H1 (cell line): ENCODE measurements around the gene HDGFL3. TPM values are rescaled to one million over a fixed set of nuclear protein-coding genes. Genes with fewer than 3 reads are reported as not detected.
A peak's percentile ranks its signal among the peaks of the same experiment; 100 is the strongest.

Experiments
- BCL11A ChIP-seq, 2 experiments: IDR thresholded peaks; one replicate each; pipeline ENCODE4 v1.6.1; 2011; ENCODE audit warnings: low read depth in 2 of 2, low read length in 2 of 2, mild to moderate bottlenecking in 2 of 2
- BRCA1 ChIP-seq: IDR thresholded peaks from 2 replicates; pipeline ENCODE4 v1.6.1; 2012; ENCODE audit warnings: low read depth, low read length, improper control_type of control experiment
- CBX8 ChIP-seq: fragments of 300-800, 300-1000 bp; sonication (generic); IDR thresholded peaks from 2 replicates; pipeline ENCODE4 v1.7.1; 2016; ENCODE audit warnings: low read depth, low read length, borderline replicate concordance
- FOSL1 ChIP-seq: IDR thresholded peaks from 2 replicates; pipeline ENCODE4 v1.6.1; 2011; ENCODE audit warnings: mild to moderate bottlenecking, low read depth, low read length, moderate library complexity; ENCODE audit not compliant: insufficient read depth
- PHF8 ChIP-seq: fragments of 200-600 bp; sonication (generic); conservative IDR thresholded peaks from 2 replicates; pipeline ENCODE4 v1.7.1; 2012; ENCODE audit warnings: low read depth, mild to moderate bottlenecking, inconsistent platforms, low read length, moderate library complexity
- POU5F1 ChIP-seq: IDR thresholded peaks from 2 replicates; pipeline ENCODE4 v1.6.1; 2011; ENCODE audit warnings: low read depth, mild to moderate bottlenecking, low read length, moderate library complexity
- SAP30 ChIP-seq: fragments of 300-600 bp; sonication (generic); IDR thresholded peaks from 2 replicates; pipeline ENCODE4 v1.7.1; 2012; ENCODE audit warnings: low read length, moderate library complexity, mild to moderate bottlenecking, inconsistent platforms; ENCODE audit not compliant: insufficient read depth, insufficient replicate concordance
- SP1 ChIP-seq: IDR thresholded peaks from 2 replicates; pipeline ENCODE4 v1.6.1; 2011; ENCODE audit warnings: low read depth, low read length
- SP4 ChIP-seq: IDR thresholded peaks from 2 replicates; pipeline ENCODE4 v1.6.1; 2012; ENCODE audit warnings: low read length, inconsistent platforms
- SUZ12 ChIP-seq: fragments of 200-600 bp; sonication (generic); IDR thresholded peaks from 2 replicates; pipeline ENCODE4 v1.6.1; 2012; ENCODE audit warnings: mild to moderate bottlenecking, inconsistent platforms, low read length, moderate library complexity, mixed read lengths
- TEAD4 ChIP-seq: IDR thresholded peaks from 2 replicates; pipeline ENCODE4 v1.6.1; 2012; ENCODE audit warnings: low read depth, low read length, inconsistent platforms, mixed read lengths
- polyA plus RNA-seq, 7 experiments: library from polyadenylated mRNA; depleted of rRNA in 3 of 7; stranded (reverse) in 5 of 7; unstranded in 2 of 7; fragments of >200 nt in 5 of 7; fragments of 200-250 nt in 2 of 7; gene quantifications; 1 replicate in 5 of 7; 2 replicates in 1 of 7; 4 replicates in 1 of 7; pipeline versions ENCODE4 v1.2.1 to v1.2.3, GENCODE V29; 2011 to 2013; ENCODE audit warnings: missing spikeins in 2 of 7, mixed read lengths in 2 of 7
- total RNA-seq: library from RNA; stranded (reverse); fragmentation: NEBNext Ultra II Directional; extraction: Animal tissue kit (Norgen Biotek cat#: 25700); gene quantifications from 2 replicates; pipeline ENCODE4 v1.2.1, GENCODE V29; 2021
- TF ChIP-seq, protein P1 (sequence below): IDR thresholded peaks from 2 replicates; pipeline ENCODE4 v1.6.1; 2012; ENCODE audit warnings: inconsistent platforms
- TF ChIP-seq, protein P2 (sequence below): IDR thresholded peaks from 2 replicates; pipeline ENCODE4 v1.6.1; 2012; ENCODE audit warnings: low read length, inconsistent platforms

Gene HDGFL3
- total and polyA plus RNA-seq, 2 of the 8 experiments (the other 6 are each of a cell fraction or from before 2014, with no cell fraction given), result 14.1 to 149 TPM

- 0 out of 2 replicates have a peak, but pooled peaks have one; percentile 12 for TF ChIP-seq TEAD4
- TF ChIP-seq, protein P1, sequence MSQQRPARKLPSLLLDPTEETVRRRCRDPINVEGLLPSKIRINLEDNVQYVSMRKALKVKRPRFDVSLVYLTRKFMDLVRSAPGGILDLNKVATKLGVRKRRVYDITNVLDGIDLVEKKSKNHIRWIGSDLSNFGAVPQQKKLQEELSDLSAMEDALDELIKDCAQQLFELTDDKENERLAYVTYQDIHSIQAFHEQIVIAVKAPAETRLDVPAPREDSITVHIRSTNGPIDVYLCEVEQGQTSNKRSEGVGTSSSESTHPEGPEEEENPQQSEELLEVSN, result no peak
- TF ChIP-seq CBX8, result no peak
- TF ChIP-seq SP1, result no peak
- no peak for TF ChIP-seq BCL11A (IDR thresholded peaks at IDR 0.05; ENCODE audit: low read depth in 2 of 2, low read length in 2 of 2)
- TF ChIP-seq FOSL1, result no peak
- TF ChIP-seq SP4, result no peak
- 0 out of 2 replicates have a peak, but pooled peaks have one; percentile 31 for TF ChIP-seq BRCA1
- TF ChIP-seq POU5F1, result no peak
- TF ChIP-seq PHF8, result no peak
- TF ChIP-seq SAP30, result no peak
- no peak for TF ChIP-seq SUZ12
- TF ChIP-seq, protein P2, sequence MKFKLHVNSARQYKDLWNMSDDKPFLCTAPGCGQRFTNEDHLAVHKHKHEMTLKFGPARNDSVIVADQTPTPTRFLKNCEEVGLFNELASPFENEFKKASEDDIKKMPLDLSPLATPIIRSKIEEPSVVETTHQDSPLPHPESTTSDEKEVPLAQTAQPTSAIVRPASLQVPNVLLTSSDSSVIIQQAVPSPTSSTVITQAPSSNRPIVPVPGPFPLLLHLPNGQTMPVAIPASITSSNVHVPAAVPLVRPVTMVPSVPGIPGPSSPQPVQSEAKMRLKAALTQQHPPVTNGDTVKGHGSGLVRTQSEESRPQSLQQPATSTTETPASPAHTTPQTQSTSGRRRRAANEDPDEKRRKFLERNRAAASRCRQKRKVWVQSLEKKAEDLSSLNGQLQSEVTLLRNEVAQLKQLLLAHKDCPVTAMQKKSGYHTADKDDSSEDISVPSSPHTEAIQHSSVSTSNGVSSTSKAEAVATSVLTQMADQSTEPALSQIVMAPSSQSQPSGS, result no peak
Observed at GRCh38 chr15:83248151-83249029, 40.8 kb upstream of the HDGFL3 start (continued).
